A549 (cell line): ENCODE data around the gene TLR2. TPM values are rescaled to one million over a fixed set of nuclear protein-coding genes. Genes with fewer than 3 reads are reported as not detected.

Experiments
- ATAC-seq, 2 experiments: fragments of 200-7000 bp in 1 of 2; fragments of >200 bp in 1 of 2; cut with Nextera tagmentation in 1 of 2; cut with Tn5 transposase in 1 of 2; 3 replicates each; pipeline versions ENCODE4 v1.8.0 to v1.9.1; 2018 to 2020; ENCODE audit warnings: mild to moderate bottlenecking in 1 of 2, moderate library complexity in 1 of 2
- CTCF ChIA-PET: fragments of 300-600 bp; sonication (Branson Sonifier 250); formaldehyde crosslinking; extraction: SDS; loops from one replicate; lab custom pipeline; 2021; ENCODE audit warnings: antibody characterized with exemption, inconsistent platforms; lab: Yijun Ruan, JAX
- POLR2A ChIA-PET: fragments of 350-600 bp; formaldehyde crosslinking; extraction: SDS; loops from one replicate; lab custom pipeline; 2021; ENCODE audit warnings: antibody characterized with exemption, inconsistent platforms; lab: Yijun Ruan, JAX
- DNase-seq, 2 experiments: peaks; one replicate each; pipeline versions ENCODE4 v3.0.0 to v3.0.0-alpha.2; 2011 to 2016; ENCODE audit warnings: low read depth in 1 of 2, low spot score in 1 of 2
- FAIRE-seq: peaks from 2 replicates; lab custom pipeline; 2011; peaks lifted over from hg19 to GRCh38; lab: Jason Lieb, UNC
- H3K27ac ChIP-seq, 2 experiments: fragments of >200 bp; sonication (Bioruptor Twin); formaldehyde crosslinking; 3 replicates each; pipeline ENCODE4 v1.5.1; 2016 to 2017
- H3K4me1 ChIP-seq: fragments of >200 bp; sonication (Bioruptor Twin); formaldehyde crosslinking; 3 replicates; pipeline ENCODE4 v1.6.1; 2016
- H3K4me2 ChIP-seq: fragments of >200 bp; sonication (Bioruptor Twin); formaldehyde crosslinking; 3 replicates; pipeline ENCODE4 v1.6.1; 2016
- H3K4me3 ChIP-seq: fragments of >200 bp; sonication (Bioruptor Twin); formaldehyde crosslinking; 3 replicates; pipeline ENCODE4 v1.5.1; 2016
- H3K9me3 ChIP-seq: fragments of >200 bp; sonication (Bioruptor Twin); formaldehyde crosslinking; 3 replicates; pipeline ENCODE4 v1.6.1; 2016
- BHLHE40 ChIP-seq: IDR thresholded peaks from 2 replicates; pipeline ENCODE4 v1.6.1; 2012; ENCODE audit warnings: low read depth, low read length, inconsistent platforms
- CBX8 ChIP-seq: fragments of 200-600 bp; sonication (generic); IDR thresholded peaks from 2 replicates; pipeline ENCODE4 v1.6.1; 2016
- CEBPB ChIP-seq, 2 experiments: fragments of >200 bp in 1 of 2; sonication (Bioruptor Twin) in 1 of 2; formaldehyde crosslinking in 1 of 2; IDR thresholded peaks; 2 replicates each; pipeline ENCODE4 v1.6.1; 2012 to 2016
- CHD4 ChIP-seq: fragments of 200-600 bp; sonication (generic); IDR thresholded peaks from 2 replicates; pipeline ENCODE4 v1.6.1; 2016; ENCODE audit warnings: antibody characterized with exemption, mild to moderate bottlenecking, borderline replicate concordance
- EHMT2 ChIP-seq: fragments of 200-600 bp; sonication (generic); IDR thresholded peaks from 2 replicates; pipeline ENCODE4 v1.6.1; 2016; ENCODE audit warnings: antibody characterized with exemption, low read depth, mild to moderate bottlenecking, moderate library complexity
- EP300 ChIP-seq, 2 experiments: fragments of >200 bp; sonication (Bioruptor Twin); formaldehyde crosslinking; IDR thresholded peaks; 2 replicates in 1 of 2; 3 replicates in 1 of 2; pipeline ENCODE4 v1.6.1; 2016 to 2017
- FOSL2 ChIP-seq, 2 experiments: fragments of 450-650 bp in 1 of 2; fragments of >200 bp in 1 of 2; sonication (Bioruptor Twin) in 1 of 2; formaldehyde crosslinking; IDR thresholded peaks; 2 replicates each; pipeline versions ENCODE4 v1.5.0 to v1.6.1; 2016 to 2020; ENCODE audit warnings: mild to moderate bottlenecking in 1 of 2, moderate library complexity in 1 of 2
- FOXS1 ChIP-seq: fragments of 250-450 bp; sonication (Bioruptor Pico); IDR thresholded peaks from 2 replicates; pipeline ENCODE4 v1.5.0; 2020; ENCODE audit warnings: mild to moderate bottlenecking, moderate library complexity
- GATA3 ChIP-seq: IDR thresholded peaks from 2 replicates; pipeline ENCODE4 v1.6.1; 2012; ENCODE audit warnings: borderline replicate concordance
- HDAC2 ChIP-seq: fragments of 200-600 bp; sonication (generic); IDR thresholded peaks from 2 replicates; pipeline ENCODE4 v1.6.1; 2016
- HOXB5 ChIP-seq: fragments of 250-450 bp; sonication (Bioruptor Pico); IDR thresholded peaks from 2 replicates; pipeline ENCODE4 v1.5.0; 2020; ENCODE audit warnings: mild to moderate bottlenecking, moderate library complexity
- JUNB ChIP-seq: fragments of >200 bp; sonication (Bioruptor Twin); formaldehyde crosslinking; IDR thresholded peaks from 2 replicates; pipeline ENCODE4 v1.6.1; 2016
- MAFK ChIP-seq: fragments of 450-650 bp; IDR thresholded peaks from 2 replicates; pipeline ENCODE4 v1.6.1; 2014; ENCODE audit not compliant: partially characterized antibody
- MAZ ChIP-seq: fragments of 150-350 bp; IDR thresholded peaks from 2 replicates; pipeline ENCODE4 v1.6.1; 2014; ENCODE audit warnings: antibody characterized with exemption, low read depth, low read length, borderline replicate concordance
- NR3C1 ChIP-seq: fragments of >200 bp; sonication (Bioruptor Twin); formaldehyde crosslinking; IDR thresholded peaks from 3 replicates; pipeline ENCODE4 v1.6.1; 2017
- RAD21 ChIP-seq, 2 experiments: fragments of >200 bp in 1 of 2; sonication (Bioruptor Twin) in 1 of 2; formaldehyde crosslinking in 1 of 2; IDR thresholded peaks in 1 of 2; conservative IDR thresholded peaks in 1 of 2; 2 replicates in 1 of 2; 3 replicates in 1 of 2; pipeline ENCODE4 v1.6.1; 2012 to 2018; ENCODE audit warnings: inconsistent platforms in 1 of 2
- RARB ChIP-seq: fragments of 250-450 bp; sonication (Bioruptor Pico); IDR thresholded peaks from 2 replicates; pipeline ENCODE4 v1.8.0; 2021; ENCODE audit warnings: mild to moderate bottlenecking, moderate library complexity
- RFX5 ChIP-seq: fragments of 450-650 bp; IDR thresholded peaks from 2 replicates; pipeline ENCODE4 v1.7.1; 2014; ENCODE audit warnings: antibody characterized with exemption, mild to moderate bottlenecking, moderate library complexity
- SMC3 ChIP-seq: fragments of >200 bp; sonication (Bioruptor Twin); formaldehyde crosslinking; IDR thresholded peaks from 3 replicates; pipeline ENCODE4 v1.6.1; 2018; ENCODE audit warnings: inconsistent platforms
- TFCP2L1 ChIP-seq: fragments of 250-450 bp; sonication (Bioruptor Pico); IDR thresholded peaks from 2 replicates; pipeline ENCODE4 v1.5.0; 2021; ENCODE audit warnings: mild to moderate bottlenecking
- TP53 ChIP-seq: fragments of 250-450 bp; sonication (Bioruptor Pico); IDR thresholded peaks from 2 replicates; pipeline ENCODE4 v1.5.0; 2021; ENCODE audit warnings: mild to moderate bottlenecking, moderate library complexity
- ZFP36 ChIP-seq: fragments of 450-650 bp; IDR thresholded peaks from 2 replicates; pipeline ENCODE4 v1.6.1; 2014; ENCODE audit warnings: borderline replicate concordance; ENCODE audit not compliant: partially characterized antibody
- ZNF302 ChIP-seq: fragments of 250-450 bp; sonication (Bioruptor Pico); IDR thresholded peaks from 2 replicates; pipeline ENCODE4 v1.9.0; 2021; ENCODE audit warnings: inconsistent platforms, mild to moderate bottlenecking, moderate library complexity
- WGBS: methylation state at CpG from one replicate; pipeline ENCODE4 v1.1.6; 2017; ENCODE audit errors: missing lambda C conversion rate; 5-methylcytosine and 5-hydroxymethylcytosine counted together
- polyA plus RNA-seq, 4 experiments: library from polyadenylated mRNA; depleted of rRNA in 3 of 4; stranded (reverse); fragments of >200 nt; fragmentation: RNase III in 1 of 4; extraction: RNeasy Plus Mini Kit Qiagen cat#74134 plus additional on column Dnase treatment in 1 of 4; gene quantifications; 2 replicates in 3 of 4; 3 replicates in 1 of 4; pipeline ENCODE4 v1.2.3, GENCODE V29; 2011 to 2017
- TF ChIP-seq, protein P1 (sequence below): fragments of 250-450 bp; sonication (Bioruptor Pico); IDR thresholded peaks from 2 replicates; pipeline ENCODE4 v1.5.0; 2021; ENCODE audit warnings: mild to moderate bottlenecking, moderate library complexity, borderline replicate concordance
- TF ChIP-seq, protein P2 (sequence below): IDR thresholded peaks from 2 replicates; pipeline ENCODE4 v1.6.1; 2012
- TF ChIP-seq, protein P3 (sequence below): fragments of 250-450 bp; sonication (Bioruptor Pico); IDR thresholded peaks from 2 replicates; pipeline ENCODE4 v1.5.0; 2020; ENCODE audit warnings: low read depth, mild to moderate bottlenecking, moderate library complexity
- TF ChIP-seq, protein P4 (sequence below): fragments of >200 bp; sonication (Bioruptor Twin); formaldehyde crosslinking; IDR thresholded peaks from 3 replicates; pipeline ENCODE4 v1.5.1; 2016

Gene TLR2
- polyA plus RNA-seq, 2 of the 4 experiments (the other 2 are of a cell fraction): 0.14 TPM; not detected in 1

- no peak overlapping the region for H3K4me3 ChIP-seq
Measured at GRCh38 chr4:153646978-153647377, 37.1 kb upstream of the TLR2 start.

DNA sequence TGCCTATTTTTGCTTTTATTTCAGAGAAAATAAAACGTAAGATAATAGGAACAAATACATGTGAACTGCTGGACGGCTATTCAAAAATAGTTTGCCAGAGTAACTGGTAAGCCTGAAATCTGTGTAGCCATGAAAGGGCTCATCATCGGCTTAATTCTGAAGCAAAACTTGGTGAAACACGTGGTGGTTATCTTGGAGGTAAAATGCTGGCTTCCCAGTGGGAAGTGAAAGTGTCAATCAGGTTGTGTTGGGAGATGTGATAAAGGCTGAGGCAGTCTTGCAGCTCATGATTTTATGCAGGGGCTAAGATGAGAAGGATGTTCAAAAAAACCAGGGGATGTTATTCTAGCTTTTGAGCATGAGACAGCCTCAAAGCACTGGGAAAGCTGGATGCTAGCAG, 36.1 kb upstream of the TLR2 start:
- Histone ChIP-seq H3K4me3 (no peak overlapping the region), H3K9me3 (no peaks in the 10 kb centered on the region), H3K27ac (no peak overlapping the region), H3K4me2 (no peak overlapping the region), H3K4me1 (no peaks in the 10 kb centered on the region)
- 48% methylated on average over 4 of the region's 4 CpGs for WGBS
- ATAC-seq (no peak), DNase-seq (no peak), FAIRE-seq (no peak)
- ChIA-PET CTCF (interaction anchor here (1.6 kb wide), 1 partner anchor 506 kb away, joined by 4 read pairs; no protein-coding TSS in a partner anchor), POLR2A (no interaction called here)
- TF ChIP-seq NR3C1: no peak
- no peak for TF ChIP-seq RAD21 (conservative IDR thresholded peaks at IDR 0.05 in 1 of 2, IDR thresholded peaks at IDR 0.05 in 1 of 2)
- TF ChIP-seq, protein P1, sequence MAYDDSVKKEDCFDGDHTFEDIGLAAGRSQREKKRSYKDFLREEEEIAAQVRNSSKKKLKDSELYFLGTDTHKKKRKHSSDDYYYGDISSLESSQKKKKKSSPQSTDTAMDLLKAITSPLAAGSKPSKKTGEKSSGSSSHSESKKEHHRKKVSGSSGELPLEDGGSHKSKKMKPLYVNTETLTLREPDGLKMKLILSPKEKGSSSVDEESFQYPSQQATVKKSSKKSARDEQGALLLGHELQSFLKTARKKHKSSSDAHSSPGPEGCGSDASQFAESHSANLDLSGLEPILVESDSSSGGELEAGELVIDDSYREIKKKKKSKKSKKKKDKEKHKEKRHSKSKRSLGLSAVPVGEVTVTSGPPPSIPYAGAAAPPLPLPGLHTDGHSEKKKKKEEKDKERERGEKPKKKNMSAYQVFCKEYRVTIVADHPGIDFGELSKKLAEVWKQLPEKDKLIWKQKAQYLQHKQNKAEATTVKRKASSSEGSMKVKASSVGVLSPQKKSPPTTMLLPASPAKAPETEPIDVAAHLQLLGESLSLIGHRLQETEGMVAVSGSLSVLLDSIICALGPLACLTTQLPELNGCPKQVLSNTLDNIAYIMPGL (CRISPR knock-in tag): no peak
- no peak for TF ChIP-seq TP53 (CRISPR knock-in tag)
- TF ChIP-seq TFCP2L1 (CRISPR knock-in tag): no peak
- no peak for TF ChIP-seq CHD4
- no peak for TF ChIP-seq RFX5
- no peak for TF ChIP-seq CBX8
- no peak for TF ChIP-seq EP300 (IDR thresholded peaks at IDR 0.05)
- TF ChIP-seq, protein P2, sequence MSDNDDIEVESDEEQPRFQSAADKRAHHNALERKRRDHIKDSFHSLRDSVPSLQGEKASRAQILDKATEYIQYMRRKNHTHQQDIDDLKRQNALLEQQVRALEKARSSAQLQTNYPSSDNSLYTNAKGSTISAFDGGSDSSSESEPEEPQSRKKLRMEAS: no peak
- no peak for TF ChIP-seq HOXB5 (CRISPR knock-in tag)
- TF ChIP-seq JUNB: no peak

More at GRCh38 chr4:153646978-153647377, 37.1 kb upstream of the TLR2 start:
- DNase-seq (no peak), FAIRE-seq (no peak), ATAC-seq (no peak)
- WGBS: 89% methylated on average over 1 of the region's 1 CpG
- Histone ChIP-seq H3K27ac (no peak overlapping the region), H3K4me1 (no peaks in the 10 kb centered on the region), H3K4me2 (no peak overlapping the region), H3K9me3 (no peaks in the 10 kb centered on the region)
- TF ChIP-seq, protein P3, sequence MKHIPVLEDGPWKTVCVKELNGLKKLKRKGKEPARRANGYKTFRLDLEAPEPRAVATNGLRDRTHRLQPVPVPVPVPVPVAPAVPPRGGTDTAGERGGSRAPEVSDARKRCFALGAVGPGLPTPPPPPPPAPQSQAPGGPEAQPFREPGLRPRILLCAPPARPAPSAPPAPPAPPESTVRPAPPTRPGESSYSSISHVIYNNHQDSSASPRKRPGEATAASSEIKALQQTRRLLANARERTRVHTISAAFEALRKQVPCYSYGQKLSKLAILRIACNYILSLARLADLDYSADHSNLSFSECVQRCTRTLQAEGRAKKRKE (CRISPR knock-in tag): no peak
- TF ChIP-seq, protein P4, sequence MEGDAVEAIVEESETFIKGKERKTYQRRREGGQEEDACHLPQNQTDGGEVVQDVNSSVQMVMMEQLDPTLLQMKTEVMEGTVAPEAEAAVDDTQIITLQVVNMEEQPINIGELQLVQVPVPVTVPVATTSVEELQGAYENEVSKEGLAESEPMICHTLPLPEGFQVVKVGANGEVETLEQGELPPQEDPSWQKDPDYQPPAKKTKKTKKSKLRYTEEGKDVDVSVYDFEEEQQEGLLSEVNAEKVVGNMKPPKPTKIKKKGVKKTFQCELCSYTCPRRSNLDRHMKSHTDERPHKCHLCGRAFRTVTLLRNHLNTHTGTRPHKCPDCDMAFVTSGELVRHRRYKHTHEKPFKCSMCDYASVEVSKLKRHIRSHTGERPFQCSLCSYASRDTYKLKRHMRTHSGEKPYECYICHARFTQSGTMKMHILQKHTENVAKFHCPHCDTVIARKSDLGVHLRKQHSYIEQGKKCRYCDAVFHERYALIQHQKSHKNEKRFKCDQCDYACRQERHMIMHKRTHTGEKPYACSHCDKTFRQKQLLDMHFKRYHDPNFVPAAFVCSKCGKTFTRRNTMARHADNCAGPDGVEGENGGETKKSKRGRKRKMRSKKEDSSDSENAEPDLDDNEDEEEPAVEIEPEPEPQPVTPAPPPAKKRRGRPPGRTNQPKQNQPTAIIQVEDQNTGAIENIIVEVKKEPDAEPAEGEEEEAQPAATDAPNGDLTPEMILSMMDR: no peak
- TF ChIP-seq RARB (CRISPR knock-in tag) (no peak), MAZ (no peak), BHLHE40 (no peak), EHMT2 (no peak), FOXS1 (CRISPR knock-in tag) (no peak), ZFP36 (no peak), CHD4 (no peak), FOSL2 (IDR thresholded peaks at IDR 0.05) (no peak), FOSL2 (CRISPR knock-in tag; IDR thresholded peaks at IDR 0.05) (no peak), CBX8 (no peak), MAFK (no peak), HDAC2 (no peak), RAD21 (conservative IDR thresholded peaks at IDR 0.05 in 1 of 2, IDR thresholded peaks at IDR 0.05 in 1 of 2) (no peak), SMC3 (no peak), ZNF302 (no peak), JUNB (no peak), TFCP2L1 (CRISPR knock-in tag) (no peak), CEBPB (IDR thresholded peaks at IDR 0.05) (no peak), GATA3 (no peak)
- CTCF ChIA-PET: no interaction called here
- POLR2A ChIA-PET: no interaction called here
